D721Med (cell line): ENCODE measurements around the gene FAM83D.

ENCODE experiments used
- DNase-seq: peaks from one replicate; pipeline ENCODE4 v3.0.0; 2011; ENCODE audit warnings: low spot score; ENCODE audit not compliant: insufficient read length
- FAIRE-seq: peaks from 2 replicates; lab custom pipeline; 2011; peaks lifted over from hg19 to GRCh38; lab: Jason Lieb, UNC
- CTCF ChIP-seq: IDR thresholded peaks from 2 replicates; pipeline ENCODE4 v1.5.1; 2012; ENCODE audit warnings: mild to moderate bottlenecking, control low read depth; ENCODE audit not compliant: insufficient read depth; ENCODE audit errors: missing control alignments

The FAM83D gene

DNA sequence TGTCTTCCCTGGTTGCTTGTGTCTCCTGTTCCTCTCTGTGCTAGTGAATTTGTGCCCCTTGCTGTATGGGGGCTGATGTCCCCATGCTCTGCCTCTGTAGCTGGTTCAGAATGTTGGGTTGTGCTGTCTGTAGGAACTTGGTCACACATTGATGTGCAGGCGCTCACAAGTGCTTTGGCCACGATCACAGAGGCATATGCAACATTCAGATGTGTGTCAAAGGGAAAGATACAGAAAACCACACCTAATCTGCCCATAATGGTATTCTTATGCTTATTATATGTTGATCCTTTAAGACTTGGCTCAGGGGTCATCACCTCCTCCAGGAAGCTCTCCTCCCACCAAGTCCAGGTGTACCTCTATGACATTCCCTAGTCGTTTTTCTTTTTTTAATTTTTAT lies 18.8 kb downstream of the FAM83D start:
- no peak for TF ChIP-seq CTCF
- no peak for FAIRE-seq
- no peak for DNase-seq

DNA sequence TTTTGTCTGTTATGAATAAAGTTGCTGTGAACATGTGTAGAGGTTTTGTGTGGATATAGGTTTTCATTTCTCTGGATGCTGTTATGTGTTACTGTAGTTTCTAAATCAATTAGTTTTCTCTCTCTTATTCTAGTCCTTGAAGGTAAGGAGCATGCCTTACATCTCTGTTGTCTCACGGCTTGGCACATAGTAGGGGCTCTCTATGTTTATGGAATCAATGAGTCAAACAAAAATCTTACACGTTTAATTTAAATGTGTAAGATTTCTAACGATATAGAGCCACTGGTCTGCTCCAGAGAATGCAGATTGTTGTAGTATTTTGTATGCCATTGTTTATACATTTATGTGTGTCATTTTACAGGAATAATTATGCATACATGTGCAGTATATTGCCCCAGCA lies 20.6 kb downstream of the FAM83D start:
- no peak for TF ChIP-seq CTCF
- no peak for DNase-seq
- no peak for FAIRE-seq

- FAIRE-seq (no peak), DNase-seq (no peak)
- TF ChIP-seq CTCF = no peak
Observed at GRCh38 chr20:38947931-38948362, 21.7 kb downstream of the FAM83D start.

GRCh38 chr20:38950254-38950653 lies 24.0 kb downstream of the FAM83D start:
- FAIRE-seq = no peak
- no peak for TF ChIP-seq CTCF
- DNase-seq = no peak

- TF ChIP-seq CTCF = no peak
- no peak for DNase-seq
- FAIRE-seq = no peak
Observed at GRCh38 chr20:38951611-38952010, 25.4 kb downstream of the FAM83D start.

DNA sequence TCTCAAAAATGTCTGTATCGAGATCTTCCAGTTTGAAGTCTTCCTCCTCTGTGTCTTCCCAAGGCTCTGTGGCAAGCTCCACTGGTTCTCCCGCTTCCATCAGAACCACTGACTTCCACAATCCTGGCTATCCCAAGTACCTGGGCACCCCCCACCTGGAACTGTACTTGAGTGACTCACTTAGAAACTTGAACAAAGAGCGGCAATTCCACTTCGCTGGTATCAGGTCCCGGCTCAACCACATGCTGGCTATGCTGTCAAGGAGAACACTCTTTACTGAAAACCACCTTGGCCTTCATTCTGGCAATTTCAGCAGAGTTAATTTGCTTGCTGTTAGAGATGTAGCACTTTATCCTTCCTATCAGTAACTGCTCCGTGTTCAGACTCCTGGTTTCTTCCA lies 25.9 kb downstream of the FAM83D start:
- TF ChIP-seq CTCF = no peak
- FAIRE-seq (no peak), DNase-seq (no peak)

GRCh38 chr20:38953630-38954340 lies 27.6 kb downstream of the FAM83D start:
- FAIRE-seq = no peak
- DNase-seq = no peak
- TF ChIP-seq CTCF = no peak
